ENCODE data around the gene FZD2.
"Not testable (repeated sequence)": the region's sequence is repeated elsewhere in the genome, so short reads cannot be mapped to it uniquely, and the experiment has no call there.

FZD2 gene

DNA sequence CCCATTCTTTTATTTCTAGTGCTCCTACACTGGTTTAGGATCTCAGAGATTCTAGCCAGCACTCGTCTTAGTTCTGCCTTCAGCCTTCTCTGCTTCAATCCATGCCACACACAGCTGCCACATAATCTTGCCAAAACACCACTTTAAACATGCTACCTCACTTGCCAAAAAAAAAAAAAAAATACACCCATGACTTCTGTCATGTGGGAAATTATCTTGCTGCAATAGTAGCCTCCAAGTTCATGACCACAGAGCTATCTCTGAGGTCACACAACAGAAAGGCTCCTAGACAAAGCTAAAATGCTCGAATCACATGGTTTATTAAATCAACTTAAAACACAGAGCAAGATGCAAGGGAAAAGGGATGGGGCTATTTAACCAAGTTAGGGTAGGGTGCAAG, 18.1 kb downstream of the FZD2 start:
- DNase-seq (ENCODE audit: low read depth), result no peak

GRCh38 chr17:44578947-44579346, 21.7 kb downstream of the FZD2 start:
- no peak for DNase-seq (ENCODE audit: low read depth)

- DNase-seq (ENCODE audit: low read depth), result no peak
Observed at GRCh38 chr17:44581868-44582267, 24.6 kb downstream of the FZD2 start.

DNA sequence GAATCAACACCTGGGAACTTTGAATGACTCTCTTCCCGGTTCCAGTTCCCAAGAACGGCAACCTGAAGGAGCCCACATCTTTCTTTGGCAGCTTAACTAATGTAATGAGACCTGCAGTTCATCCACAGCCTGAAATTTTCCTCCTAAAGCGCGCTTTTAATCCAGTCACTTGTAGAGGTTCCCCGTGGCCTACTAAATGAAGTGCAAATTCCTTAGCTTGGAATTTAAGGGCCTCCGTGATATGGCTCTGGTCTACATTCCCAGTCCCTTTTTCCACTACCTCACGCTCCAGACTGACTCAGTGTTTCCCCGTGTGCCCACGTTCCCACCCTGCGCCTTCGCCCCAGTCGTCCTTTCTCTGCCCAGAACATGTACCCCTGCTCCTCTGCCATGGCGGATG, 27.2 kb downstream of the FZD2 start:
- no peak for DNase-seq (ENCODE audit: low read depth)

DNA sequence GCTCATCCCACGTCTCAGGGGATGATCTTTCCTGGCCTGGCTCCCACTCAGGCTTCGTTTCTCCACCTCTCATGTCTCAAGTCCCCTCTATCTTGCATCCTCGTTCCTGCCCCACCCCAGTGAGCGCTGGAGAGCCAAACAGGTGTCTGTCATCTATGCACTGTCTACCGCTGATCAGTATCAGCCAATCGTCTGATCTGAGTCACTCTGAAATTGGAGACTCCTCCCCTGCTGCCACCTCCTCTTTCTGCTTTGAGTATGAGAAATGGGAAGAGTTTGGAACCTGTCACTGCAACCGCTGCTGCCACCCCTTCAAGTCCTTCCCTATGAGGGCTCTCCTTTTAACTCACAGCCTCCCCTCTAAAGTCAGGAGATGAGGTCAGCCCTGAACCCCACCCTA, 28.0 kb downstream of the FZD2 start:
- DNase-seq (ENCODE audit: low read depth), result no peak

- peak; percentile 69 for DNase-seq (ENCODE audit: low read depth)
Observed at GRCh38 chr17:44587339-44587738, 30.1 kb downstream of the FZD2 start.

- no peak for DNase-seq (ENCODE audit: low read depth)
Observed at GRCh38 chr17:44589316-44590071, 32.2 kb downstream of the FZD2 start.

GRCh38 chr17:44590072-44590462, 32.8 kb downstream of the FZD2 start:
- not testable (repeated sequence) for DNase-seq (ENCODE audit: low read depth)

DNA sequence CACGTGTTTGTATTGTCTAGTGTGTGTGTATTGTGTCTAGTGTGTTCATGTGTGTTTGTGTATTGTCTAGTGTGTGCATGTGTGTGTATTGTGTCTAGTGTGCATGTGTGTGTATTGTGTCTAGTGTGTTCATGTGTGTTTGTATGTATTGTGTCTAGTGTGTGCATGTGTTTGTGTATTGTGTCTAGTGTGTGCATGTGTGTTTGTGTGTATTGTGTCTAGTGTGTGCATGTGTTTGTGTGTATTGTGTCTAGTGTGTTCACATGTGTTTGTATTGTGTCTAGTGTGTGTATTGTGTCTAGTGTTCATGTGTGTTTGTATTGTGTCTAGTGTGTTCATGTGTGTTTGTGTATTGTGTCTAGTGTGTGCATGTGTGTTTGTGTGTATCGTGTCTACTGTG, 33.5 kb downstream of the FZD2 start:
- not testable (repeated sequence) for DNase-seq (ENCODE audit: low read depth)

- no peak for DNase-seq (ENCODE audit: low read depth)
Observed at GRCh38 chr17:44591206-44591605, 33.9 kb downstream of the FZD2 start.

DNA sequence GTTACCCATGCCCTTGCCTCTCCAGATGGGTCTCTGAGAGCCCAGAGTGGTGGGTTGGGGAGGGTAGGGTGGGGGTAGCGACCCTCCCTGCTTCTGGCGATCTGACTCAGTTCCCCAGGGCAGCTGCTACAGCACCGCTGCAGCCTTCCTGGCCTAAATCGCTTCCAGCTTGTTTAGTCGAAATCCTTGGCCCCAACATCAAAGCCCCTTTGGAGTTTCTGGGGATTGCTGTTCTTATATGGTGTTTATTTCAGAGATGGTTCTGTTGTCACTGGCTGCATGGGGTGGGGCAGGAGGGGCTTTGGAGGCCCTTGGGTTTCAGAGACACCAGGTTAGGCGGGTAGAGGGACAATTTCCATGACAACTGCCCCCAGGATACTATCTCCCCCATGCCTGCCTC, 35.9 kb downstream of the FZD2 start:
- no peak for DNase-seq (ENCODE audit: low read depth)

DNA sequence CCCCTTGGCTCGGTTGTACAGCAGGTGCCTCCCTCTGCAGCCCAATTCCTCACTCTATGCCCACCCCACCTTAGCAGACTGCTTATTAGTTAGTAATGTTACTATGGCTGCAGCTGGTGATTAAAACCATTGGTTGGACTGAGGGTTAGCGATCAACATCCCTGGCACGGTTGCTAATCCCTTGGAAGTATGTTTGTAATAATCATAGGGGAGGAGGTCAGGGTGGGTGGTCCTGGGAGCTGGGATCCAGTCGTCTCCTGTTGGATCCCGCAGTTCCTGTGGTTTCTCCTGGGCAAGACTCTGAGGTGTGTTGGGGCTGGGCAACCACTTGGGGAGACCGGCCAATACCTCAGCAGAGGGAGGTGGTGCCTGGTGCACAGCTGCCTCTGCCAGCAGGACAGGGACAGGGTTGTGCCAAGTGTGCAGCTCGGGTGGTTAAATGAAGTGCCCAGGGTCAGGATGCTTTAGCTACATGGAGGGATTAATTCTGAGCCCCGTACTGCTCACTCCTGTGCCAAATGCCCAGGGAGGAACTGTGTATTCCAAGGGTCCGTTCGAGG, 38.0 kb downstream of the FZD2 start:
- DNase-seq (ENCODE audit: low read depth), result no peak

DNA sequence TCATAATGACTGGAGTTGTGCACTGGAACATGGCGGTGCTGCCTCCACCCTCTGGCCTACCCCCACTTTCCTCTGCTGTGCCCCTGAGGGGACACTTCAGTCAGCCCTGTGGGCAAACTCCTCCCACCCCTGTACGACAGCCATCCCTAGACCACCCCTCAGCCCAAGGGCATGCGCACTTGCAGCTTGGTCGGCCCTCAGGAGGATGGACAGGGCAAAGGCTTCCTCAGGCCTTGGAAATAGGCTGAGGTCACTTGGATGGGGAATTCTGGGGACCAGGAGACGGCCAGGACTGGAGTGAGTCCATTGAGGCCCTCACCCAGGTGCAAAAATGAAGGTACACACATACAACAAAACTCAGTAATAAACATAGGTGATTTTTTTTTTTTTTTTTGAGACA, 41.0 kb downstream of the FZD2 start:
- DNase-seq (ENCODE audit: low read depth), result no peak

GRCh38 chr17:44598932-44599297, 41.6 kb downstream of the FZD2 start:
- no peak for DNase-seq (ENCODE audit: low read depth)

DNA sequence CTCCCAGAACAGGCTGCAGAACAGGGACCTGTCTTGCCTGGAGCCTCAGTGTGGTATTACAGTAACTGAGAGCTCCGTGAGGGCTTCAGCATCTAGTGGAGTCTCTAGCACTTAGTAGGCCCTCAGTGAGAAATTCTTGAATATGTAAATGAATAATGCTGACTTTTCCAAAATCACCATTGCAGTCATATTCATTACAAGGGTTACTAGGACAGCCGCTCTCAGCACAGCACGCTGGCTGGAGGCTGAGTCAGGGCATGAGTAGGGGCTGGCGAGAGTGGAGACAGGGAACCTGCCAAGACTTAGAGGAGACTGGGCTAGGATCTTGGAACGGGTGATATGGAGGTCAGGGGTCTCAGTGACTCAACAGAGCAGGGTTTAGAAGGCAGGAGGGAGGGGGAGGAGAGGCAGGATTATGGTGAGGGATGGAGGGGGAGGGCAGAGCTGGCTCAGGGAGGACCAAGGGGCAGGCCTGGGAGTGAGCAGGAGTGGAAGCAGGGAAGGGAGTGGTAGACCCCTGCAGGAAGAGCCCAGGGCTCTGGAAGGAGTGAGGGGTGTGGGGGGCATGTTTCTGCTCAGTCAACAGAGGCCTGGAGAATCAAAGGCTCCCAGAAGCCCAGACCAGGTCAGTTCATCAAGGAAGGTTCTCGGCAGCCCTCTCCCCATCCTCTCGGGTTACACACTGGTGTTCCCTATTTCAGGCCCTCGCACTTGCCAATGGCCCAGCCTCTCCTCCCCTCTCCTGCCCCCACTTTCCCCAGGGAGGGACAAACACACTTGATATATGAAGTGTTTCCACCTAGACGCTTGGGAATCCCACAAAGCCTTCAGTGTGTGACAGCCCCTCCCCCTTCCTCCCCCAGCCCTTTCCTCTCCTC, 42.3 kb downstream of the FZD2 start:
- DNase-seq (ENCODE audit: low read depth), result peak; percentile 97

DNA sequence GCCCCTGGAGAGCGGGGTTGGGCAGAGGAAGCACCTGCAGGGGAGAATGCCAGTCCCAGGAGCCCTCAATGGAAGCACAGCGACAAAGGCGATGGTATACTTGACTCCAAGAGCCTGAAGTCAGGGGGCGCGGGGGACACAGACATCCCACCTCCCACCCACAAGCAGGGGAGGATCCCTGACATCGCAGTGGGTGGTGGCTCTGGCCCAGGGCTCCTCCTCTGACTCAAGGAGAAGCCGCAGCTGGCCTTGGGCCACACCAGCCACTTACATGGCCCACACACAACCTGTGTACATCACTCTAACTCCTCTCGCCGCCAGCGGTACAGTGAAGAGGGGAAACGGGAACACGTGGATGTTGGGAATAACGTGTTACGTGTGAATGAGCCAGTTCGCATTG, 44.3 kb downstream of the FZD2 start:
- DNase-seq (ENCODE audit: low read depth), result no peak

DNA sequence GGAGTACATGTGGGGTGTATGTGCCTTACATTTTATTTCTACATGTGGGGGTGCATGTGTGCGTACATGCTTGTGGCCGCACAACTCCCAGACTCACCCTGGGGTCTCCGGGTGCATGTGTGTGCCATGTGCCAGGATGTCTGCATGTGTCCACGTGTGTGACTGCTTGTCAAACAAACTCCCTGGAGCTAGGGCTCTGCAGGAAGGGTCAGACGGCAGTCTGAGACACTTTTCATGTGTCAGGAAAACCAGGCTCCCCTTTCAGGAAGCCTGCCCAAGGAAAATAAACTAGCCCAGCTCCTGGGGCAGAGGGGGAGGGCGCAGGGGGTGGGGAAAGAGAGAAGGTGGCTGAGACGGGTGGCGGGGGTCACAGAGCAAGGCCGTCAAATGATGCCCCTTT, 44.7 kb downstream of the FZD2 start:
- DNase-seq (ENCODE audit: low read depth), result no peak

- DNase-seq (ENCODE audit: low read depth), result no peak
Observed at GRCh38 chr17:44602390-44602789, 45.1 kb downstream of the FZD2 start.

GRCh38 chr17:44602970-44603369, 45.7 kb downstream of the FZD2 start:
- DNase-seq (ENCODE audit: low read depth), result no peak

DNA sequence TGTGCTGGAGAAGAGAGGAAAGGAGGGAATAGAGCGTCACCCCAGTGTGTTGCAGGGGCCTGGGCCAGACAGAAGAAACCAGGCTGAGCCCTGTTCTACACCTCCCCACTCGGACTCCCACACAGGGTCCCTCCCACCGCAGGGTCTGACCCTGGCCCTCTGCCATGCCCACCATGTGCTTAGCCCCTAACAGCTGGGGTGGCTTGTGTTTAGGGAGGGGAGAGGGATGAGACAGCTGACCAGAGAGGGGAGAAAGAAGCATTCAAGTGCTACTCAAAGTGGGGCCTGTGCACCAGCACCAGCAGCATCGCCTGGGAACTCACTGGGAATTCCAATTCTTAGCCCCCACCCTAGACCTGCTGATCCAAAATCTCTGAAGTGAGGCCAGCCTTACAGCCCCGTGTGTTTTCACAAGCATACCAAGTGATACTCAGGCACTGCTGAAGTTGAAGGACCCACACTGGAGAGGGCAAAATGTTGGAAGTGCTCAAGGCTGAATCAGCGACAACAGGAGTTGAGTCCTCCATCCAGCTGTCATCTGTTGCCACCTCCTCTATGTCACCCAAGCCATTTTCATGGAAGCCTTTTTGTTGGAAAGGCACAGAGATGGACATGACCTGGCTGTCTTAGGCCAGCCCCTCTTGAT, 47.0 kb downstream of the FZD2 start:
- DNase-seq (ENCODE audit: low read depth), result no peak

DNA sequence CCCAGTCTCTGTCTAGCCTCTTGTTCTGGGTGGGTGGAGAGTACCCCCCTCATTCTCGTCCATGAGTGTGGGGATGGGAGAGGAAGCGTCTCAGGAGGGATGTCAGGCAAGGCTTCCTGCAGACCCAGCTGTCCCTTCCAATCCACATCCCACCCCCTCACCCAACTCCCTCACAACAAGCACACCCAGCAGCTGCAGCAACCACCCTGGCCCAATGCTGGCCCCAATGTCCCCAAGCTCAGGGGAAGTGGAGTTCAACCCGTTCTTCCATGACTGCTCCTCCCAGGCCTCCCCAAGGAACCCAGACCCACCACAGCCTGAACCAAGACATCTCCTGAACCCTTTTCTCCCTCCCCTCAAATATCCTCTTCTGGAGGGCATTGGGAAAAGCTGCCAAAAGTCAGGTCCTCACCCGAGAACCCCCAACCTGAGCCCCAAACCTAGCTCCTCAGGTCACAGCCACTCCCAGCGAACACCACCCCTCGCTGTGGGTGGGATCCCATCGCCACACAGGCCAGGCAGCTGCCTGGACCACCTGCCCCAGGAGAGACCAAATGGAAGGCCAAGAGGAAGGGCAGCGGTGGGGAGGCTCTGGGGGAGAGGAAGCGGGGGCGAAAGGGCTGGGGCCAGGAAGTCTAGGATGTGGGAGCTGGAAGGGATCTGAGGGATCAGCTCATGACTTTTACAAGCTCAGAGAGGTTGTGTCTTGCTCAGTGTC, 47.6 kb downstream of the FZD2 start:
- DNase-seq (ENCODE audit: low read depth), result no peak

GRCh38 chr17:44606658-44607057, 49.4 kb downstream of the FZD2 start:
- DNase-seq (ENCODE audit: low read depth), result no peak
